ENCODE data around the gene CBX8. TPM values are rescaled to one million over a fixed set of nuclear protein-coding genes. Genes with fewer than 3 reads are reported as not detected.

The CBX8 gene
- total and polyA plus RNA-seq, 2 of the 13 experiments (the other 11 are each of a cell fraction or from before 2014, with no cell fraction given), result 0.34 to 12.6 TPM

DNA sequence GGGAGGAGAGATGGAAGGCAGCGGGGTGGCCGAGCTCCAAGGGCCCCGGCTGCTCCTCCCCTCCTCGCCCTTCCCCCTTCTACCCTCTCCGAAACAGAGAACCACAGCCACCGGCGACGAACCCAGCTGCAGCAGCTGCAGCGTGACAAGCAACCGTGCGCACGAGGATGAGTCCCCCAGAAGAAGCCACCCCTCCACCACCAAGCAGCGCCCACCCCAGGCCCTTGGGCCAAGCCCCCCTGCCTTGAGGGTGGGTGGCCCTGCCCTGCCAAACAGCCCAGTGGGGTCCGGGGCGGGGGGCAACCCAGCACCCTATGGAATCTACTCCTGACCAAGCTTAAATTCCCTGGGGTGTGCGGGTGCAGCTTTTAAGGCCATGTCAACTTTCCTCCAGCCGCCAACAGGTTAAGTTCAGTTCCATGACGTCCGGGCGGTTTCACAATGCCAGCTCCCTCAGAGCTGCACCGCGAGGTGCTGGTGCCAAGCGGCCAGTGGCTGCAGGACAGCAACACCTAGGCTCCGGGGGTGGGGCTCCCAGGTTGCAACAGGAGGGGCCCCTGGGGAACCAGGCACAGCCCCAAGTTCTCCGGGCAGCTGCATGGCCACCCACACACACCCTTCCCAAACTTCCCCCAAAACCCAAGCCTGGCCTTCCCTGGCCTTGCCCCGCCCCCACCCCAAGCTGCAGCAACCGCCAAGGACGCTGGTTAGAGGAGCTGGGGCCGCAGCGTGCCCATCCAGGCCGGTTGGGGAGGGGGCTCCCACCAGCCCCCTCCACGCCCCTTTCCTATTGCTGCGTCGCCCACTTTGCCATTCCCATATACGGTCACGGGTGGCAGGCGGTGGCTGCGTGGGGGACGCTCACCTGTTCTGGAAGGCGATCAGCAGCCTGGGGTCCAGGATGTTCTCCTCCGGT, 40.4 kb upstream of the CBX8 start (continued):
- TF ChIP-seq, protein P1, sequence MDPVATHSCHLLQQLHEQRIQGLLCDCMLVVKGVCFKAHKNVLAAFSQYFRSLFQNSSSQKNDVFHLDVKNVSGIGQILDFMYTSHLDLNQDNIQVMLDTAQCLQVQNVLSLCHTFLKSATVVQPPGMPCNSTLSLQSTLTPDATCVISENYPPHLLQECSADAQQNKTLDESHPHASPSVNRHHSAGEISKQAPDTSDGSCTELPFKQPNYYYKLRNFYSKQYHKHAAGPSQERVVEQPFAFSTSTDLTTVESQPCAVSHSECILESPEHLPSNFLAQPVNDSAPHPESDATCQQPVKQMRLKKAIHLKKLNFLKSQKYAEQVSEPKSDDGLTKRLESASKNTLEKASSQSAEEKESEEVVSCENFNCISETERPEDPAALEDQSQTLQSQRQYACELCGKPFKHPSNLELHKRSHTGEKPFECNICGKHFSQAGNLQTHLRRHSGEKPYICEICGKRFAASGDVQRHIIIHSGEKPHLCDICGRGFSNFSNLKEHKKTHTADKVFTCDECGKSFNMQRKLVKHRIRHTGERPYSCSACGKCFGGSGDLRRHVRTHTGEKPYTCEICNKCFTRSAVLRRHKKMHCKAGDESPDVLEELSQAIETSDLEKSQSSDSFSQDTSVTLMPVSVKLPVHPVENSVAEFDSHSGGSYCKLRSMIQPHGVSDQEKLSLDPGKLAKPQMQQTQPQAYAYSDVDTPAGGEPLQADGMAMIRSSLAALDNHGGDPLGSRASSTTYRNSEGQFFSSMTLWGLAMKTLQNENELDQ (CRISPR knock-in tag; IDR thresholded peaks at IDR 0.05; ENCODE audit: borderline replicate concordance), result no peak
- no peak for TF ChIP-seq TCF7L2 (IDR thresholded peaks at IDR 0.05; ENCODE audit: low read depth, low read length)
- peak; percentile 30; the same call in 1 of the 2 replicates for TF ChIP-seq NR2F6 (IDR thresholded peaks at IDR 0.05)
- TF ChIP-seq NR2F6 (CRISPR knock-in tag; IDR thresholded peaks at IDR 0.05), result peak; percentile 49; the same call in 1 of the 2 replicates
- TF ChIP-seq, protein P2, sequence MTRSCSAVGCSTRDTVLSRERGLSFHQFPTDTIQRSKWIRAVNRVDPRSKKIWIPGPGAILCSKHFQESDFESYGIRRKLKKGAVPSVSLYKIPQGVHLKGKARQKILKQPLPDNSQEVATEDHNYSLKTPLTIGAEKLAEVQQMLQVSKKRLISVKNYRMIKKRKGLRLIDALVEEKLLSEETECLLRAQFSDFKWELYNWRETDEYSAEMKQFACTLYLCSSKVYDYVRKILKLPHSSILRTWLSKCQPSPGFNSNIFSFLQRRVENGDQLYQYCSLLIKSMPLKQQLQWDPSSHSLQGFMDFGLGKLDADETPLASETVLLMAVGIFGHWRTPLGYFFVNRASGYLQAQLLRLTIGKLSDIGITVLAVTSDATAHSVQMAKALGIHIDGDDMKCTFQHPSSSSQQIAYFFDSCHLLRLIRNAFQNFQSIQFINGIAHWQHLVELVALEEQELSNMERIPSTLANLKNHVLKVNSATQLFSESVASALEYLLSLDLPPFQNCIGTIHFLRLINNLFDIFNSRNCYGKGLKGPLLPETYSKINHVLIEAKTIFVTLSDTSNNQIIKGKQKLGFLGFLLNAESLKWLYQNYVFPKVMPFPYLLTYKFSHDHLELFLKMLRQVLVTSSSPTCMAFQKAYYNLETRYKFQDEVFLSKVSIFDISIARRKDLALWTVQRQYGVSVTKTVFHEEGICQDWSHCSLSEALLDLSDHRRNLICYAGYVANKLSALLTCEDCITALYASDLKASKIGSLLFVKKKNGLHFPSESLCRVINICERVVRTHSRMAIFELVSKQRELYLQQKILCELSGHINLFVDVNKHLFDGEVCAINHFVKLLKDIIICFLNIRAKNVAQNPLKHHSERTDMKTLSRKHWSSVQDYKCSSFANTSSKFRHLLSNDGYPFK (CRISPR knock-in tag; IDR thresholded peaks at IDR 0.05; ENCODE audit: borderline replicate concordance), result no peak
- TF ChIP-seq ZNF331 (CRISPR knock-in tag; IDR thresholded peaks at IDR 0.05), result no peak
- TF ChIP-seq TARDBP (CRISPR knock-in tag; IDR thresholded peaks at IDR 0.05), result peak; percentile 59; the same call in 1 of the 2 replicates
- no peak for TF ChIP-seq HCFC1 (IDR thresholded peaks at IDR 0.05; ENCODE audit: low read depth, low read length)
- TF ChIP-seq, protein P3, sequence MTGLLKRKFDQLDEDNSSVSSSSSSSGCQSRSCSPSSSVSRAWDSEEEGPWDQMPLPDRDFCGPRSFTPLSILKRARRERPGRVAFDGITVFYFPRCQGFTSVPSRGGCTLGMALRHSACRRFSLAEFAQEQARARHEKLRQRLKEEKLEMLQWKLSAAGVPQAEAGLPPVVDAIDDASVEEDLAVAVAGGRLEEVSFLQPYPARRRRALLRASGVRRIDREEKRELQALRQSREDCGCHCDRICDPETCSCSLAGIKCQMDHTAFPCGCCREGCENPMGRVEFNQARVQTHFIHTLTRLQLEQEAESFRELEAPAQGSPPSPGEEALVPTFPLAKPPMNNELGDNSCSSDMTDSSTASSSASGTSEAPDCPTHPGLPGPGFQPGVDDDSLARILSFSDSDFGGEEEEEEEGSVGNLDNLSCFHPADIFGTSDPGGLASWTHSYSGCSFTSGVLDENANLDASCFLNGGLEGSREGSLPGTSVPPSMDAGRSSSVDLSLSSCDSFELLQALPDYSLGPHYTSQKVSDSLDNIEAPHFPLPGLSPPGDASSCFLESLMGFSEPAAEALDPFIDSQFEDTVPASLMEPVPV (CRISPR knock-in tag; IDR thresholded peaks at IDR 0.05), result no peak
- peak; percentile 90 for TF ChIP-seq AGO2 (optimal IDR thresholded peaks at IDR 0.05; ENCODE audit: low read depth, low read length)
- TF ChIP-seq ARID2 (CRISPR knock-in tag; IDR thresholded peaks at IDR 0.05; ENCODE audit: borderline replicate concordance), result no peak
- TF ChIP-seq SCMH1 (CRISPR knock-in tag; IDR thresholded peaks at IDR 0.05; ENCODE audit: borderline replicate concordance), result no peak
- TF ChIP-seq, protein P4, sequence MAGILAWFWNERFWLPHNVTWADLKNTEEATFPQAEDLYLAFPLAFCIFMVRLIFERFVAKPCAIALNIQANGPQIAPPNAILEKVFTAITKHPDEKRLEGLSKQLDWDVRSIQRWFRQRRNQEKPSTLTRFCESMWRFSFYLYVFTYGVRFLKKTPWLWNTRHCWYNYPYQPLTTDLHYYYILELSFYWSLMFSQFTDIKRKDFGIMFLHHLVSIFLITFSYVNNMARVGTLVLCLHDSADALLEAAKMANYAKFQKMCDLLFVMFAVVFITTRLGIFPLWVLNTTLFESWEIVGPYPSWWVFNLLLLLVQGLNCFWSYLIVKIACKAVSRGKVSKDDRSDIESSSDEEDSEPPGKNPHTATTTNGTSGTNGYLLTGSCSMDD (CRISPR knock-in tag; IDR thresholded peaks at IDR 0.05), result no peak
- TF ChIP-seq NCOA5 (CRISPR knock-in tag; IDR thresholded peaks at IDR 0.05), result no peak
- TF ChIP-seq THAP11 (CRISPR knock-in tag; IDR thresholded peaks at IDR 0.05), result peak; percentile 46; the same call in 1 of the 2 replicates
- TF ChIP-seq, protein P5, sequence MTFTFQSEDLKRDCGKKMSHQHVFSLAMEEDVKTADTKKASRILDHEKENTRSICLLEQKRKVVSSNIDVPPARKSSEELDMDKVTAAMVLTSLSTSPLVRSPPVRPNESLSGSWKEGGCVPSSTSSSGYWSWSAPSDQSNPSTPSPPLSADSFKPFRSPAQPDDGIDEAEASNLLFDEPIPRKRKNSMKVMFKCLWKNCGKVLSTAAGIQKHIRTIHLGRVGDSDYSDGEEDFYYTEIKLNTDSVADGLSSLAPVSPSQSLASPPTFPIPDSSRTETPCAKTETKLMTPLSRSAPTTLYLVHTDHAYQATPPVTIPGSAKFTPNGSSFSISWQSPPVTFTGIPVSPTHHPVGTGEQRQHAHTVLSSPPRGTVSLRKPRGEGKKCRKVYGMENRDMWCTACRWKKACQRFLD (CRISPR knock-in tag; IDR thresholded peaks at IDR 0.05; ENCODE audit: borderline replicate concordance), result no peak; the same call in 1 of the 2 replicates
- peak; percentile 32; the same call in 1 of the 2 replicates for TF ChIP-seq ZNF274 (CRISPR knock-in tag; IDR thresholded peaks at IDR 0.05)
- TF ChIP-seq, protein P6, sequence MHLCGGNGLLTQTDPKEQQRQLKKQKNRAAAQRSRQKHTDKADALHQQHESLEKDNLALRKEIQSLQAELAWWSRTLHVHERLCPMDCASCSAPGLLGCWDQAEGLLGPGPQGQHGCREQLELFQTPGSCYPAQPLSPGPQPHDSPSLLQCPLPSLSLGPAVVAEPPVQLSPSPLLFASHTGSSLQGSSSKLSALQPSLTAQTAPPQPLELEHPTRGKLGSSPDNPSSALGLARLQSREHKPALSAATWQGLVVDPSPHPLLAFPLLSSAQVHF (CRISPR knock-in tag; IDR thresholded peaks at IDR 0.05), result no peak

Measured in HepG2 (cell line).